ENCODE data around the gene PPIL6.

- TF ChIP-seq RFX5 (IDR thresholded peaks at IDR 0.05; ENCODE audit: low read length) (no peak), USF2 (IDR thresholded peaks at IDR 0.05; ENCODE audit: borderline replicate concordance, low read depth, low read length) (no peak), CTCF (IDR thresholded peaks at IDR 0.05) (no peak), TCF12 (IDR thresholded peaks at IDR 0.05) (no peak)
Observed at GRCh38 chr6:109457562-109457996, 17.2 kb upstream of the PPIL6 start.
